CD4-positive, alpha-beta memory T cell (primary cell): ENCODE data around the gene KIF14. TPM values are rescaled to one million over a fixed set of nuclear protein-coding genes. Genes with fewer than 3 reads are reported as not detected.
A peak's percentile ranks its signal among the peaks of the same experiment; 100 is the strongest.
"Not testable (repeated sequence)": the region's sequence is repeated elsewhere in the genome, so short reads cannot be mapped to it uniquely, and the experiment has no call there.

ENCODE experiments used
- CTCF ChIA-PET: fragments of 350-600 bp; sonication (Branson Sonifier 250); formaldehyde crosslinking; loops from one replicate; lab custom pipeline; 2021; ENCODE audit warnings: inconsistent platforms; ENCODE audit not compliant: partially characterized antibody; lab: Charles Lee
- POLR2A ChIA-PET: fragments of 350-600 bp; sonication (Branson Sonifier 250); formaldehyde crosslinking; loops from one replicate; lab custom pipeline; 2021; ENCODE audit not compliant: partially characterized antibody; lab: Charles Lee
- DNase-seq, 5 donors: peaks; one replicate each; pipeline versions ENCODE4 v3.0.0 to v3.0.0-alpha.2; 2020 to 2022; ENCODE audit warnings: mixed read lengths in 1 of 5
- H3K27ac ChIP-seq: one replicate; pipeline ENCODE4 v1.7.0; 2013; ENCODE audit warnings: low read depth, low read length
- H3K27me3 ChIP-seq: 2 replicates; pipeline ENCODE4 v1.7.0; 2013; ENCODE audit warnings: mild to moderate bottlenecking, low read length, moderate library complexity; ENCODE audit not compliant: insufficient read depth
- H3K36me3 ChIP-seq: 2 replicates; pipeline ENCODE4 v1.7.0; 2013; ENCODE audit warnings: mild to moderate bottlenecking, low read length, moderate library complexity; ENCODE audit not compliant: insufficient read depth
- H3K4me1 ChIP-seq: 2 replicates; pipeline ENCODE4 v1.7.0; 2013; ENCODE audit warnings: mild to moderate bottlenecking, low read length, moderate library complexity; ENCODE audit not compliant: insufficient read depth
- H3K4me3 ChIP-seq, 2 donors: one replicate each; pipeline ENCODE4 v1.7.0; 2013; ENCODE audit warnings: low read length in 2 of 2, mild to moderate bottlenecking in 1 of 2
- H3K9me3 ChIP-seq, 2 donors: one replicate each; pipeline ENCODE4 v1.7.0; 2013; ENCODE audit warnings: low read length in 2 of 2, control low read depth in 1 of 2; ENCODE audit not compliant: control insufficient read depth in 1 of 2
- H3K27ac Mint-ChIP-seq, 7 donors: one replicate each; pipeline ENCODE4 v1.8.0; 2020 to 2021; ENCODE audit warnings: mixed read lengths in 7 of 7, mild to moderate bottlenecking in 6 of 7, inconsistent platforms in 3 of 7, moderate library complexity in 3 of 7
- H3K27me3 Mint-ChIP-seq, 2 donors: one replicate each; pipeline ENCODE4 v1.8.0; 2020 to 2021; ENCODE audit warnings: mixed read lengths in 2 of 2
- H3K36me3 Mint-ChIP-seq, 2 donors: one replicate each; pipeline ENCODE4 v1.8.0; 2020 to 2021; ENCODE audit warnings: mixed read lengths in 2 of 2, inconsistent platforms in 1 of 2, mild to moderate bottlenecking in 1 of 2
- H3K4me1 Mint-ChIP-seq, 4 donors: one replicate each; pipeline ENCODE4 v1.8.0; 2020 to 2021; ENCODE audit warnings: mixed read lengths in 4 of 4, mild to moderate bottlenecking in 1 of 4
- H3K4me3 Mint-ChIP-seq, 8 donors: one replicate each; pipeline ENCODE4 v1.8.0; 2020 to 2021; ENCODE audit warnings: mixed read lengths in 8 of 8, mild to moderate bottlenecking in 7 of 8, moderate library complexity in 6 of 8, inconsistent platforms in 3 of 8
- H3K9me3 Mint-ChIP-seq, 8 donors: one replicate each; pipeline ENCODE4 v1.8.0; 2020 to 2021; ENCODE audit warnings: mixed read lengths in 8 of 8, mild to moderate bottlenecking in 5 of 8, inconsistent platforms in 3 of 8, moderate library complexity in 1 of 8
- intact Hi-C: fragments of 100-400 bp; cut with micrococcal nuclease; formaldehyde crosslinking; loops from one replicate; pipeline ENCODE4 v1.15.1; 2023
- polyA plus RNA-seq, 2 donors: library from polyadenylated mRNA; unstranded; fragments of 300-500 nt; fragmentation: Illumina TruSeq; gene quantifications; one replicate each; pipeline ENCODE4 v1.2.3, GENCODE V29; 2021
- total RNA-seq, 2 experiments: library from RNA; stranded (reverse); gene quantifications; one replicate each; pipeline ENCODE4 v1.2.3, GENCODE V29; 2021

Gene KIF14
- total and polyA plus RNA-seq, 4 experiments from 2014 or later, result 0.06 TPM; not detected in 3

- Histone ChIP-seq H3K27me3 (no peaks in the 10 kb centered on the region), H3K9me3 (no peaks in the 10 kb centered on the region), H3K4me1 (no peaks in the 10 kb centered on the region), H3K36me3 (no peaks in the 10 kb centered on the region), H3K4me3 (no peak overlapping the region), H3K27ac (no peak overlapping the region)
- Mint-ChIP-seq H3K4me3 (no peak overlapping the region), H3K4me1 (peaks cover 0 to 2% (median 0%) of the 10 kb centered on the region in 4 donors), H3K27me3 (no peaks in the 10 kb centered on the region), H3K36me3 (no peaks in the 10 kb centered on the region), H3K27ac (peak overlapping the region in 1 of 7 donors; percentile 17), H3K9me3 (no peaks in the 10 kb centered on the region)
- DNase-seq, result no peak
- POLR2A ChIA-PET, result no interaction called here
- intact Hi-C loops, result no loop called here
- CTCF ChIA-PET, result no interaction called here
Measured at GRCh38 chr1:200564319-200564718, 56.2 kb downstream of the KIF14 start.

DNA sequence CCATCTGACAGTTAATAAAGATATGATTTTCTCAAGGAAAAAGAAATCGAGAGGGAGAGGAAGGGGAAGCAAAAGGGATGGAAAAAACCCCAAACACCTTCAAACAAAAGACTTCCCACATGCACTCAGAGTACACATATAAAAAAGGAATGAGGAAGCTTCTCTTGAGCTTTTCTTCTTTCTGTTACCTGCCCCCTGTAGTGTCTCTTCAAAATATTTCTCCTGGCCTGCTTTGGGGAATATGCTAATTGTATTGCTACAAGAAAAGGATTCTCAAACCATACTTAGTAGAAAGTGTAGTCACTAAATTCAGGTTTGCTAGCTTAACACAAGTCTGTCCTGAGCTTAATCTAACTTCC lies 58.7 kb downstream of the KIF14 start:
- ChIA-PET CTCF (interaction anchor here (0.9 to 1.2 kb wide), 2 partner anchors 11 to 241 kb away, joined by 4 to 5 read pairs; no protein-coding TSS in a partner anchor), POLR2A (interaction anchor here (0.8 kb wide), 1 partner anchor 301 kb away, joined by 3 read pairs; no protein-coding TSS in a partner anchor)
- H3K36me3 ChIP-seq, result no peaks in the 10 kb centered on the region
- H3K27me3 ChIP-seq, result no peaks in the 10 kb centered on the region
- Mint-ChIP-seq H3K4me1 (peaks cover 0 to 2% (median 0%) of the 10 kb centered on the region in 4 donors), H3K27ac (no peak overlapping the region), H3K9me3 (no peaks in the 10 kb centered on the region), H3K36me3 (no peaks in the 10 kb centered on the region), H3K4me3 (no peak overlapping the region), H3K27me3 (no peaks in the 10 kb centered on the region)
- no peaks in the 10 kb centered on the region for H3K9me3 ChIP-seq
- H3K4me1 ChIP-seq, result no peaks in the 10 kb centered on the region
- intact Hi-C loops, result no loop called here
- DNase-seq, result no peak
- H3K27ac ChIP-seq, result no peak overlapping the region
- H3K4me3 ChIP-seq, result no peak overlapping the region

DNA sequence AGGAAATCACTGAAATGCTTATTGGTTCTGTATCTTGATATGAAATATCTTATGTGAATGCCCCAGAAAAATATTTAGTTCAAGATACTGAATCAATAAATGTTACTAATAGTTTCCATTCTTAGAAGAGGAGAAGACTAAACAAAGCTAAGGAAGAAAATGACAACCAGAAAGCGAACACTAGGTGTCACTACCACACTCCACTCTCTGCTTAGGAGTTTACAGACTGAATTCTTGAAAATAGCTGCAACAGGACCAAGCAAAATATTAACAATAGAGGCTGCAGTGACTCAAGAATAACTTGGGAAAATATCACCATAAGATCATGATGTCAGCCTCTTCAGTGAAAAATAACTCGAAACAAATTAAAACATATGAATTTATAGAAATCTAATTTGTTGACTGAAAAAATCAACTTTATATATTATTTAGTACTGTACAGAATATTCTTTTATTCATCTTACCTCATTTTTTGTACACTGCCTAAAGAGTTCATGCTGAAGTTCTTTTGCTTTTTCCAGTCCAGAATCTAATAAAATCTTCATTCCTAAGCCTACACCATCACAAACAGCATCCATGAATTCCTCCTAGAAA lies 61.6 kb downstream of the KIF14 start:
- Mint-ChIP-seq H3K36me3 (no peaks in the 10 kb centered on the region), H3K27ac (peak overlapping the region in 1 of 7 donors; percentile 65), H3K4me1 (peaks cover 0 to 2% (median 0%) of the 10 kb centered on the region in 4 donors), H3K4me3 (no peak overlapping the region), H3K27me3 (no peaks in the 10 kb centered on the region), H3K9me3 (no peaks in the 10 kb centered on the region)
- intact Hi-C loops, result loop anchor here (1.0 to 10.0 kb wide), 2 partner anchors 484 to 556 kb away; partner anchors contain the start of gene CACNA1S
- CTCF ChIA-PET, result interaction anchor here (0.8 to 2.7 kb wide), 18 partner anchors 8 to 281 kb away, joined by 3 to 15 read pairs (median 4); no protein-coding TSS in a partner anchor
- POLR2A ChIA-PET, result no interaction called here
- Histone ChIP-seq H3K27me3 (no peaks in the 10 kb centered on the region), H3K4me1 (no peaks in the 10 kb centered on the region), H3K36me3 (no peaks in the 10 kb centered on the region), H3K4me3 (no peak overlapping the region), H3K27ac (no peak overlapping the region), H3K9me3 (no peaks in the 10 kb centered on the region)
- DNase-seq, result peak in 4 of 5 donors; percentile 5 to 12 (median 10)

DNA sequence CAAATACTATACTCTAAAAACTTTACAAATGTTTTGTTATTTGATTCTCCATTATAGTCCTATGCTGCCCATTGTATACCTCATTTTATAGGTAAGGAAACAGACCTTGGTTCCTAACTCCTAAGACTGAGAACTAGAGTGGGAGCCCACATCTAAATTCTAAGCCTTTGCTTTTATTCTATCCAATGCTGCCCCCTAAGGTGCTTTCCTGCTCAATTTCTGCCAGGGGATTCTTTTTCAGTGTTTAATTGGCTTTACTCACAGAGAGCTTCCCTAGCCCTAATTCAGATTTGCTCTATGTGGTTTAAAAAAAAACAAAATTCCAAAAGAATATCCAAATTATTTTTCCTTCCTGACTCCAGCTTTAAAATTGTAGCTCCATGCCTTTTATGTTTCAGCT lies 64.5 kb downstream of the KIF14 start:
- no peaks in the 10 kb centered on the region for H3K9me3 ChIP-seq
- Mint-ChIP-seq H3K9me3 (no peaks in the 10 kb centered on the region), H3K36me3 (no peaks in the 10 kb centered on the region), H3K4me3 (no peak overlapping the region), H3K27ac (no peak overlapping the region), H3K27me3 (no peaks in the 10 kb centered on the region), H3K4me1 (no peaks in the 10 kb centered on the region)
- no peak overlapping the region for H3K4me3 ChIP-seq
- H3K27ac ChIP-seq, result no peak overlapping the region
- no peaks in the 10 kb centered on the region for H3K36me3 ChIP-seq
- ChIA-PET CTCF (interaction anchor here (1.0 to 1.2 kb wide), 2 partner anchors 20 to 44 kb away, joined by 3 to 4 read pairs; no protein-coding TSS in a partner anchor), POLR2A (no interaction called here)
- intact Hi-C loops, result loop anchor here (10.0 kb wide), 1 partner anchor 559 kb away; the partner anchor contains the start of gene CACNA1S
- DNase-seq, result no peak
- no peaks in the 10 kb centered on the region for H3K27me3 ChIP-seq
- no peaks in the 10 kb centered on the region for H3K4me1 ChIP-seq

DNA sequence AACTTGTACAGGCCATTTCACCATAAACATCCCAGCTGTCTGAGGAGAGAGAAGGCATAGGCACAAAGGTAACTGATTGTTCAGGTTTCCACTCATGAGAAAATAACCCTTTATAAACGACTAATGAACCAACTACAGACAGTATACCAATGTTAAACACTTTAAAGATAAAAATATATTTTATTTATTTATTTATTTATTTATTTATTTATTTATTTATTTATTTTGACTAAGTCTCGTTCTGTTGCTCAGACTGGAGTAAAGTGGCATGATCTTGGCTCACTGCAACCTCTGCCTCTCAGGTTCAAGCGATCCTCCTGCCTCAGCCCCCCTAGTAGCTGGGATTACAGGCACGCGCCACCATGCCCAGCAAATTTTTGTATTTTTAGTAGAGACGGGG lies 67.8 kb downstream of the KIF14 start:
- H3K27me3 Mint-ChIP-seq, POLR2A ChIA-PET, H3K36me3 ChIP-seq, H3K4me3 Mint-ChIP-seq, H3K4me3 ChIP-seq, H3K27ac ChIP-seq, H3K9me3 Mint-ChIP-seq, H3K27ac Mint-ChIP-seq, DNase-seq, H3K4me1 ChIP-seq, H3K9me3 ChIP-seq, H3K4me1 Mint-ChIP-seq, H3K36me3 Mint-ChIP-seq, H3K27me3 ChIP-seq, CTCF ChIA-PET: not testable (repeated sequence)
- intact Hi-C loops, result loop anchor here (10.0 kb wide), 1 partner anchor 562 kb away; the partner anchor contains the start of gene CACNA1S

DNA sequence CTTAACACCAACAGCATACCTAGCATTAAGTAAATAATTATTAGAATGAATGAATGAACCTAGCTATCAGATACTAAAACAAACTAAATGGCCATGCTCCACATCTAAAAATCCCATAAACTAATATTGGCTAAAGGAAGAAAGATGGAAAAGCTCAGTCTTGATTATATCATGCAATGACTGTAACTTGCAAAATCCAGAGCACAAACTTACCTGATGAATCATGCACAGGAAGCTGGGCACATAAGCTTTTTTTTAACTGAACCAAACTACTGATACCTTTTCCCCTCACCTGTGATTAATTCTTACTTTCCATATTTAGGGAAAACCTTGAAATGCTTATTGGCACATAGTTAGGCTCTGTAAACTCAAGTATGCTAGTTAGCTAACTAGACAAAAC lies 70.2 kb downstream of the KIF14 start:
- no peaks in the 10 kb centered on the region for H3K27me3 ChIP-seq
- H3K4me1 ChIP-seq, result peaks cover 13% of the 10 kb centered on the region
- intact Hi-C loops, result loop anchor here (10.0 kb wide), 1 partner anchor 564 kb away; the partner anchor contains the start of gene CACNA1S
- Mint-ChIP-seq H3K9me3 (peaks cover 0 to 2% (median 0%) of the 10 kb centered on the region in 8 donors), H3K4me3 (no peak overlapping the region), H3K27ac (peak overlapping the region in 1 of 7 donors; percentile 53), H3K36me3 (no peaks in the 10 kb centered on the region), H3K27me3 (peaks cover 0 to 2% of the 10 kb centered on the region in 2 donors), H3K4me1 (peaks cover 10 to 14% (median 12%) of the 10 kb centered on the region in 4 donors)
- no peak overlapping the region for H3K27ac ChIP-seq
- no peak for DNase-seq
- H3K36me3 ChIP-seq, result no peaks in the 10 kb centered on the region
- no peaks in the 10 kb centered on the region for H3K9me3 ChIP-seq
- H3K4me3 ChIP-seq, result no peak overlapping the region
- CTCF ChIA-PET, result interaction anchor here (1.0 kb wide), 1 partner anchor 8 kb away, joined by 5 read pairs; no protein-coding TSS in a partner anchor
- POLR2A ChIA-PET, result no interaction called here

GRCh38 chr1:200547386-200547785 lies 73.2 kb downstream of the KIF14 start:
- Mint-ChIP-seq H3K27me3 (peaks cover under 1 to 2% of the 10 kb centered on the region in 2 donors), H3K36me3 (no peaks in the 10 kb centered on the region), H3K27ac (no peak overlapping the region), H3K4me3 (no peak overlapping the region), H3K4me1 (peaks cover 10 to 15% (median 13%) of the 10 kb centered on the region in 4 donors), H3K9me3 (peaks cover 0 to 2% (median 0%) of the 10 kb centered on the region in 8 donors)
- Histone ChIP-seq H3K9me3 (no peaks in the 10 kb centered on the region), H3K4me1 (peaks cover 13% of the 10 kb centered on the region), H3K36me3 (no peaks in the 10 kb centered on the region), H3K27ac (no peak overlapping the region), H3K4me3 (no peak overlapping the region), H3K27me3 (no peaks in the 10 kb centered on the region)
- POLR2A ChIA-PET, result no interaction called here
- CTCF ChIA-PET, result interaction anchor here (0.6 to 1.1 kb wide), 4 partner anchors 11 to 255 kb away, joined by 3 to 4 read pairs (median 3); no protein-coding TSS in a partner anchor
- intact Hi-C loops, result no loop called here
- DNase-seq, result no peak
